Measurements from ENCODE around the gene STXBP1.

The STXBP1 gene

DNA sequence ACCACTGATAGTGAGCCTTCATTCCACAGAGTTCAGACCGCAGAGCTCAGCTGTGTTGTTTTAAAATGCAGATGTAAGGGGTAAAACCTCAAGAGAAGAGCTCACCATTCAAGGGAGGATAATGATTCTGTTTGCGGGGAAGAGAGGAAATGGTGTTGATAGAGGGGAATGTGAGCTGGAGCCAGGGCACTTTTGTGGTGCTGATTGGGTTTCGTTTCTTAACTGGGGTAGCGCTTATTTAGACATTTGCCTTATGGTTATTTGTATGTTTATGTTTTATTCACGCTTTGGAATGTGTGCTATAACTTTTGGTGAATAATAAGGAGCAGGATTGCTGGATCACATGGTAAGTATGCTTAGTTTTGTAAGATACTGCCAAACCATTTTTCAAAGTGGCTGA is 42.5 kb downstream of the STXBP1 start:
- DNase-seq (ENCODE audit: low read depth in 2 of 2), result no peak

DNA sequence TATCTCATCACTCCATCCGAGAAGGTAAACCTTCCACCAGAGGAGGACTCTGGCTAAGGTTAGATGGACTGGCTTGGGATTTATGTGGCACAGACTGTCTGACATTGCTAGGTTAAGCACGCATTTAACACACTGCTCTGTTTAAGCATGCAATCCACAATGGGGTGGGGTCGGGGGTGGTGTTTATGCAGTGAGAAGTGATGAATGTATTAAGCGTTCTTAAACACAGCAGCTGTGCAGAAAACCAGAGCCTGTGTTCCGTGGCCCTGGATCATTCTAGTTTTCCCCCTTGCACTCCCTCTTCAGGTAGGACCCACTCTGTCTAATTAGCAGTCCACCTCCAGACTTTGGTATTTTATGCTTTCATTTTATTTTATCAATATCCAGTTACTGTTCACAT is 46.4 kb downstream of the STXBP1 start:
- DNase-seq (ENCODE audit: low read depth in 2 of 2), result no peak

DNA sequence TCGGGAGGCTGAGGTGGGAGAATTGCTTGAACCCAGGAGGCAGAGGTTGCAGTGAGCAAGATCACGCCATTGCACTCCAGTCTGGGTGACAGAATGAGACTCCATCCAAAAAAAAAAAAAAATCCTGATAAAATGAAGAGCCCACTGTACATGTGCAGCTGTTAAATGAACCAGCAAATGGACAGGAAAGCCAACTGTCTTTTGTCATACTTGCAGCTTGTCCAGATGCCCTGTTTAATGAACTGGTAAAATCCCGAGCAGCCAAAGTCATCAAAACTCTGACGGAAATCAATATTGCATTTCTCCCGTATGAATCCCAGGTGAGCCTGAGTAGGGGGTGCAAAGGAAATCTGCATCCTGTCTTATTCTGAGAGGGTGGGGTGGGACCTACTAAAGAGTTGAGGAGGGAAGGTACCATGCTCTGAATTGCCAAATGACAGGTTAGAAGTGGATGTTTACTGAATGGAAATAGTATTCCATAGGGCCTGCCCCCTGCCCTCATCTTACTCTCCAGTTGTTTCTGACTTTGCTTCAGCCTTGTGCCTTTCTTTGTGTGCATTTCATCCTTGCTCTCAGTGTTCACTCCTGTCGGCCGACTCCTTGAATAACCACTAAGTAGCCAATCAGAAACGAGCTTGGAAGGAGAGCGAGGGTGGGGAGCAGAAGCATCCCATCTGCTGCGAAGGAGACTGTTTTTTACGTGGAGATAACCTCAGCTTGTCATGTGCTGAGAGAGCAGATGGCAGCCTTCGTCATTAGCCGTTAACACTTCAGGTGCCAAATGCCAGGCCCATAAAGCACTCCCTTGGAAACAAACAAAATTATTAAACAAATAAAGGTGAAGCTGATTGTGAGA is 49.0 kb downstream of the STXBP1 start:
- no peak for DNase-seq (ENCODE audit: low read depth in 2 of 2)

DNA sequence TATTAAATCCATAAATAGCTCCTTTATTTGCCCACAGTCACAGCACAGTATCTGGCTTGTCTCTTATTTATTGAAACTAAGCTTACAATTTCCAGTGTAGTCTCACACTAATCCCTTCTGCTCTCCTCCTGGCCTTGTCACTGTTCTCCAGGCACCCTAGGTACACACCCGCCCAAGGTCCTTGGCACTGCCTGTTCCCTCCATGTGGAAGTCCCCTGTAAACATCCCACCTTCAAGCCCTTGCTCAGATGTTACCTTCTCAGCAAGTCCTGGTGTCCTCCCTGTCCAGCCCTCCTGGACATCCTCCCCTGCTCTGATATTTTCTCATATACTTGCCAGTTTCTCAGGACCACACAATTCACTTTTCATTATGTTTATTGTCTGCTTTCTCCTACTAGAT is 50.5 kb downstream of the STXBP1 start:
- no peak for DNase-seq (ENCODE audit: low read depth in 2 of 2)

DNA sequence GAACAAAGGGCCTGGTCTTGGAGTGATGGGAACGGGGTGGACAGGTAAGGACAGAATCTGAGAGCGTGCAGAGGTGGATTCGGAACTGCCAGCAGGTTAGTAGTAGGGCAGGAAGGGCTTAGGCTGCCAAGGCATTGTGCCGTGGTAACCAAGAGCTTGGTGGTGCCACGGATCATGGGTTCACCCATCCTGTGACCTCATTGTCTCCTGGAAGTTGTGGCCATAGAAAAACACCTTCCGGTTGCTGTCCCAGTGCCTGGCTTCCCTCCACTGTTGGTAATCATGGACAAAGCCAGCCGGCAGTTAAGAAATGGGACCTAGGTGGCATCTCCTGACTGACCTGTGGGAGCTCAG is 52.2 kb downstream of the STXBP1 start:
- no peak for DNase-seq (ENCODE audit: low read depth in 2 of 2)

DNA sequence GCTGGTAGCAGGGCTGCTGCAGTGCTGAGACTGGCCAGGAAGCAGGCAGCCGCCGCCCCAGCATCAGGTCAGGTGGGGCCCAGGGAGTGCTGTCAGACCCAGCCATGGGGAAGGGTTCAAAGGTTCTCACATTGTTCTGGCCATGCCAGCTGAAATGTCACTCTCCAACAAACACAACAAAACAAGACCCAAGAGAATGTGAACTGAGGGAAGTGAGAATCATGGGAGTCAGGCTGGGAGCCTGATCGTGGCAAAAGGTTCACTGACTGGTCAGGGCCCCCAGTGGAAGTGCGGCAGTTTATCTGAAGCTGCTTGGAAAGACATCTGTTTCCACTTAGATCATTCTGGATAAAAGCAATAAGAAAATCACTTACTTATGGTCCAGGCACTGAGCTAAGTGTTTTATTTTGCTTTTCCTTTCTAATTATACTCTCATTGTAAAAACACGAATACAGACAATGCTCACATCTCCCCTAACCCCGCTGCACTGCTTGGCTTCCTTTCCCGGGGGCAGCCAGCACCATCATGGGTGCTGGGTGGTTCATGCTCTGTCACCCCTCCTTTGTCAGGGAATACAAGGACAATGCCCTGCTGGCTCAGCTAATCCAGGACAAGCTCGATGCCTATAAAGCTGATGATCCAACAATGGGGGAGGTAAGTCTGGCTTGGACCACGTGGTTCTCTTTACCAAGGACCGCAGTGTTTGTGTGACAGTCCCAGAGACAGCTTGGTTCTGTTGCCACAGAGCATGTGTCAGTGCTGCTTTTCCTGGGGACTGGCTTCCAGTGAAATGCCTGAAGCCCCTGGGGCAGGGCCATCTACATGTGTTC is 52.8 kb downstream of the STXBP1 start:
- no peak for DNase-seq (ENCODE audit: low read depth in 2 of 2)

DNA sequence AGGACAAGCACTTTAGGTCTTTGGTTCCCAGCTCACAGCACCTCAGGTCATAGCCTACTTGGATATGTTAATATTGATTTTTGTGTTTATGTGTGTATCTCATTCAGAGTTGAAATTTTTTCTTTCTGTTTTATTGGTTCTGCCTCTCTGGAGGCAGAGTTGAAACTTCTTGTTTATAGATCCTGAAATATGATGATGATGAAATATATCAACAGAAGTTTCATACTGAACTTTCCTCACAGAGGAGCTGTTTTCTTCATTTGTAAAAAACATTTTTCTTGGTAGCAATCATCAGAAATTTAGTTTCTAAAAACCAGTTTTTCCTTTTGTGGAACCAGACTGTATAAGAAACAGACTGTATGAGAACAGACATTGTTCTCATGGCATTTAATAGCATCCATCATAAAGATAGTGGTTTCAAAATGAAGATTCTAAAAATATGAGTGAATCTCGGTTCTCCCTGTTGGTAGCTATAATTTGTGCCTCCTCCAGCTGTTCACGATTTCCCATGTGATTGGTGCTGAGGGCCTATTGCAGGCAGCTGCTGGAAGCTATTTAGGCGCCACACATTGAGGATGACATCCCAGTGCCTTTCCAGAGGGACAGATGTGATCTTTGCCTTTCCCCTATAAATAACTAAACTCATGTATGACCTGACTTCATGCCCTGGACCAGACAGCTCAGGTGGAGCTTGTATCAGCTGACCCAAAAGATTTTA is 55.2 kb downstream of the STXBP1 start:
- no peak for DNase-seq (ENCODE audit: low read depth in 2 of 2)

DNA sequence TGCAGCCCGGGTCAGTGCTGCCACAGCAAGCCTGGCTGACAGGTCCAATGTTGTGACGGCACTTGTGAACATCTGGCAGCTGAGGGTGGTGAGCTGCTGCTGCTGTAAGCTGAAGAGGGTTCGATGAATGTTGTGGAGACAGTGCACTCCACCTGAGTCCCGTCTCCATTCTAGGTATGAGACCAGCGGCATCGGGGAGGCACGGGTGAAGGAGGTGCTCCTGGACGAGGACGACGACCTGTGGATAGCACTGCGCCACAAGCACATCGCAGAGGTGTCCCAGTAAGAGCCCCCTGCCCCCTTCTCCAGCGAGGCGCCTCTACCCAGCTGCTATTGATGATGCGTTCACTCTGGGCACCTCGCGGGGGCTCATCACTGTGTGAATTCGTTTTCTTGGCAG is 55.8 kb downstream of the STXBP1 start:
- no peak for DNase-seq (ENCODE audit: low read depth in 2 of 2)

DNA sequence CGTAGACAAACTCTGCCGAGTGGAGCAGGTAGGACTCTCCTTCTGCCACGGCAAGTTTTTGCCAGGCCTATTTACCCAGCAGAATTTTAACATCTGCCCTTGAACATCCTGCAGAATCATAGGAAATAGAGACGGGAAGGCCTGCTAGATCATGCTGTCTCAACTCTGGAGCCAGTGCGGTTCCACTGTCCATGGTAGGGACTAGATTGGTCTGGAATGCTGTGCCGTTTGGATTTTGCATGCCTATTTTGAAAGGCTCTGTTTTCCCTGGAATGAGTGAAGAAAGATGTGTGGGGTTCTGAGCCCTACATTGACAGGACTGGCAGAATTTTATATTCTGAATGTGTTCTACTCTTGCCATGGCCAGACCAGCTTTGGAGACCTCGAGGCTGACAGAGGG is 61.2 kb downstream of the STXBP1 start:
- no peak for DNase-seq (ENCODE audit: low read depth in 2 of 2)

DNA sequence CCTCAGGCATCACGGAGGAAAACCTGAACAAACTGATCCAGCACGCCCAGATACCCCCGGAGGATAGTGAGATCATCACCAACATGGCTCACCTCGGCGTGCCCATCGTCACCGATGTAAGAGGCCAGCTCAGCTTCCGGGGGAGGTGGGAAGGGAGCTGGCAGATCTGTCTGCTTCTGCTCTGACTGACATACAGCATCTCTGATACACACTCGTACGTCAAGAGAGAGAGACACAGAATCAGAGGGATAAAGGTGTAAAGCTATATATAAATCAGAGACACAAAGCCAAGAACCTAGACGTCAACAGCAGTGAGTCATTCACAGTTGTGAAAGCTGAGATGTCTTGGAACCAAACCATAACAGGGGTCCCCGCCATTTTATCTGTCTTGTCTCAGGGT is 64.6 kb downstream of the STXBP1 start:
- no peak for DNase-seq (ENCODE audit: low read depth in 2 of 2)

DNA sequence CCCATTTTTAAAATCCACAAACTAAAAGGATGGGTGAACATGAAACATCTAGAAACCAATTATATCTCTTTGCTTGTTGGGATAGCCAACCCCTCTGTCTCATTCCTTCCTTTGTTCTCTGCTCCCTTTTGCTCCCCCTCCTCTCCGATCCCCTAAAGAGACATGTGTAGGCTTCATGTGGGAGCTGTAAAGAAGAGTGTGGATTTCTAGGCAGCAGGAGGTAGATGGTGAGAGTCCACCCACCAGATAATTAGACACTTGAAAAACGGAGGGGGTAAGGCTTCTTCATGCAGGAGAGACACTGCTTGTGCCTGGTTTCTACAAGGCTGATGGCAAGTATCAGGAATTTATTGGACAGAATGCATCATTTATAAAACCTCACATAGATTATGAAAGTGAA is 67.4 kb downstream of the STXBP1 start:
- DNase-seq (ENCODE audit: low read depth in 2 of 2), result no peak

DNA sequence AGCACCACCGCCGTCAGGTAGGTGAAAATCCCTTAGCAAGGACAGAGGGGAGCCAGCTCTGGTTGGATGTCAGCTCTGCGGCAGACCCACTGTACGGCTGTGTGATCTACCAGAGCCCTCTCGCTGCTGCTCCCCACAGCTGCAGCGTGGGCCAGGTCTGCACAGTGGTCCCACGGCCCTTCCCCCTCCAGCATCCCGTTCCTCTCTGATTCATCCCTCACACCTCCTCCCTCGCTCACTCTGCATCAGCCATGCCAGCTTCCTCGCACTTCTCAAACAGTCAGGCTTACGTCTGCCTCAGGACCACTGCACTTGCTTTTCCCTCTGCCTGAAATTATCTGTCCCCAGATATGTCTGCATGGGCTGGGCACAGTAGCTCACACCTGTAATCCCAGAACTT is 68.1 kb downstream of the STXBP1 start:
- no peak for DNase-seq (ENCODE audit: low read depth in 2 of 2)

DNA sequence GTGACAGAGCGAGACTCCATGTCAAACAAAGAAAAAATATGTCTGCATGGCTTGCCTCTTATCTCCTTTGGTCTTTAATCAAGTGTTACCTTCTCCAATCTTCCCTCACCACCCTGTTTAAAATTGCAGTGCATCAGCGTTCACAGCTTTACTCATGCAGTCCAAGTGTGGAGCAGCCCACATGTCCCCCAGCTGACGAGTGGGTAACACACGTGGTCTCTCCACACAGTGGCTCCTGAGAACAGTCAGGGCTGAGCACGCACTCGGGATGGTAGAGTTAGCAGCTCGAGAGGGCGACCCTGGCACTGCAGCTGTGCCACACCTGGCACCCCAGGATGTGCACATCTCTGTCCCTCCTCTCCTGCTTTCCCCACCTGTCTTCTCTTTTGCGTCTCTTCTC is 68.8 kb downstream of the STXBP1 start:
- no peak for DNase-seq (ENCODE audit: low read depth in 2 of 2)

DNA sequence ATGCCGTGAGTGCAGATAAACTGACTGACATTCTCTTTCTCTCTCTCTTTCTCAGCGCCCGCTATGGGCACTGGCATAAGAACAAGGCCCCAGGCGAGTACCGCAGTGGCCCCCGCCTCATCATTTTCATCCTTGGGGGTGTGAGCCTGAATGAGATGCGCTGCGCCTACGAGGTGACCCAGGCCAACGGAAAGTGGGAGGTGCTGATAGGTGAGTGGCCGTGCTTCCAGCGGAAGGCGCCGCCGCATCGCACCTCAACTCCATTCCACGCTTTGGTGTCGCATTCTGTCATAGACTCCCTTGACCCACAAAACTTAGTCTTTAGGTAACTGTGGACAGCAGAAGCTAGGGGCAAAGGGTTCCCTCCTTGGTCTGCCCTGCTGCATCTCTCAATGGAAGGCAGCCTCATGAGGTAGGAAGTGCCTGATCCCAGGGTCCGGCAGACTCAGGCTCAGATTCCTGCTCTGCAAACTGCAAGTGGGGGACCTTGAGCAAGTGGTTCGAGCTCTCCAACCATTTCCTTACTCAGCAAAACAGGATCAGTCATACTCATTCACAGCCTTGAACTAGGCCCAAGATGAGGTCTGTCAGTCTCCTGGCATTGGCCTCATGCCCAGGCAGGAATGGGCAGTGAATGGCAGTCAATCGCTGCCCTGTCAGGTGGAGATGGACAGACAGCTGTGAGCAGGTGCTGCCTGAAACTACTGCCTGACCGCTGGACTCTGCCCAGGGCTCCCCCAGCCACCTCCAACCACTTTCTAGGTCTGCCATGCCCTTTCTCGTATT is 70.5 kb downstream of the STXBP1 start:
- no peak for DNase-seq (ENCODE audit: low read depth in 2 of 2)

DNA sequence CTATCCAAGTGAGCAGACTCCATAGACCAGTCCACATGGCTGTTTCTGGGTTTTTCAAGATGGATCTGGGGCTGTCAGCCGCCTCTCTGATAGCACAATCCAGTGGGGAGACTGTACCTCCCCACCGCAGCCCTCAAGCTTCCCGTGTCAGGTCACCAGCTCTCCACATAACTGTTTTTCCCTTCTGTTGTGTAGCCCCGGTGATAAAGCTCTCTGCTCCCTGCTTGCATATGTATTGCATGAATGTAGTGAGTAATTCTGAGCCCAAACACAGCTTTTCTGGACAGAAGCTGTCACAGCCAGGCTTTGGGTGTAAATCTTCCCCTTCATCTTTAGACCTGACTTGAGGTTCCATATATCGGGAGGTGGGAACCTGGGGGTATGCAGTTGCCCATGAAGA is 71.6 kb downstream of the STXBP1 start:
- DNase-seq (ENCODE audit: low read depth in 2 of 2), result no peak

DNA sequence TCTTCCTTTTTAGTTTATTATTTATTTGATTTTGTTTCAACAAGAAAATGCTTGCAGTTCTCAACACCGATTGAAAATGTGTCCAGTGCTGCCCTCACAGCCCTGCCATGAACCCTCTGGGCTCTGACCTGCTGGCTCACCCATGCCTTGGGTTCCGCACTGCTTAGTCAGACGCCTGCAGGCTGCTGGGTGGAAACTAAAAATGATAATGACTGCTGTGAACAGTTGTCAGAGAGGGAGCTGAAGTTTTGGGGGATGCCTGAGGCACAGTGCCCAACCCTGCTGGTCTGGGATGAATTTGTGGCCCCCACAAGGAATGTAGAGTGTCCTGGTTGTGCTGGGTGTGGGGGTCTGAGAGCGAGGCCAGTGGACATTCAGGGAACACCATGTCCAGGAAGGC is 72.5 kb downstream of the STXBP1 start:
- DNase-seq (ENCODE audit: low read depth in 2 of 2), result no peak

DNA sequence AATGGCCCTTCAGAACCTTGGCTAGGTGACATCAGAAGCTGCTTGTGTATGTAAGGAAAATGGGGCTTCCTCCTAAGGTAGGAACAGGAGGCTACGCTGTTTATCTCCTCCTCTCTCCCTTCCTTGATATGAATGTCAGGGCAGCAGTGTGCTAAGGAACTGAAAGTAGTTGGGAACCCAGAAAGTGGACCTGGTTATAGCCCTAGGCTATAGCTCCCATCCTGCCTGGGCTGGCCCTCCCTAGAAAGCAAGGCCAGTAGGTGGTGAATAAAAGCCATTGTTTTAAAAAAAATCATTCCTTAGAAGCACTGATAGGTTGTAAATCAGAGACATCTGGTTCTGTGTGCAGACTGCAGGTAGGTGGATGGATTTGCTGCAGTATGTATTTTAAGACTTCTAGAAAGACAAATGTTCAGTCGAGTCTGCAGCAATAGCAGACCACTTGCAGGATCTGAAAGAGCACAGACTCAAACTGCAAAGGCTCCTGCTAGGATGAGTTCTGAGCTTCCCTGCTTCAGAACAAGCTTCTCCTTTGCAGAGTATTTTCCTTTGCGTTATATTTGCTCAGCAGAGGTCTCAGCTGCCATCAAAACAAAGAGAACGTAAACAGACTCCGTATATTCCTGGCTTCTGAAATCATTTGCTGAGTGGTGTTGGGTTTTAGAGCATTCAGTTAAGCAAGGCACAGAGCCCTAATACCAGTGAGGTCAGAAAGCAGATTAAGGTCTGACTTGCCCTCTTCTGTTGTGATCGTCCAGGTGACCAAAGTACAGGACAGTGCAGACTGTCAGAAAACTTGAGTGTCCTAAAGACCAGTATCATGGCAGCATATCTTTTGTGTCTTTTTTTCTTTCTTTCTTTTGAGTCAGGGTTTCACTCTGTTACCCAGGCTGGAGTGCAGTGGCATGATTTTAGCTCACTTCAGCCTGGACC is 74.7 kb downstream of the STXBP1 start:
- DNase-seq (ENCODE audit: low read depth in 2 of 2), result no peak

DNA sequence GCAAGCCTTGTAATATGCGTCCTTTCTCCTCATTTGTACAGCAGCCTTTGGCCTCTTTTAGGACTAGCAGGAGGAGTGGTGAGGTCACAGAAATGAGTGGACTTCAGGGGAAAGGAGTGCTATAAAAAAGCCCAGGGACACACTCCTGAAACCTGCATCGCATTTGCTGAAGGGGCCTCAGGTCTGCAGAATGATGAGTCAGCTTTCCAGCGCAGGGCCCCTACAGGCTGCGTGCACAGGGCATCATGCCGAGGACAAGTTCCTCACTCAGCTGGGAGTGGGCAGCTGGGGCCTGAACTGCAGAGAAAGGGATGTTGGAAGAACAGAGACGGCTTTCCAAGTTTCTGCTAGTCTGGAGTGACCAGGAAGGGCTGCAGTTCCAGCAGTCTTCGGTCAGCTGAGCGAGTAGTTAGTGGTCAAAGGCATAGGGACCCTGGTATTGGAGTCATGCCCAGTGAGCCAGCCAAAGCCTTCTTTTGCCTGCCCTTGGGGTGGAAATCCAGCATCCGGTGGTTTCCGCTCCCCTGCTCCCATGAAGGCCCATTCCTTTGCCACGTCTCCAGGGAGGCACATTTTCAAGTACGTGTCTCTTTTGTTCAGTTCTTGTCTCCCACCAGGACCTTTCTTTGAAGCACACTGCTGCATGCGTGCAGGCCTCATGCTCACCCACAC is 77.4 kb downstream of the STXBP1 start:
- no peak for DNase-seq (ENCODE audit: low read depth in 2 of 2)

DNA sequence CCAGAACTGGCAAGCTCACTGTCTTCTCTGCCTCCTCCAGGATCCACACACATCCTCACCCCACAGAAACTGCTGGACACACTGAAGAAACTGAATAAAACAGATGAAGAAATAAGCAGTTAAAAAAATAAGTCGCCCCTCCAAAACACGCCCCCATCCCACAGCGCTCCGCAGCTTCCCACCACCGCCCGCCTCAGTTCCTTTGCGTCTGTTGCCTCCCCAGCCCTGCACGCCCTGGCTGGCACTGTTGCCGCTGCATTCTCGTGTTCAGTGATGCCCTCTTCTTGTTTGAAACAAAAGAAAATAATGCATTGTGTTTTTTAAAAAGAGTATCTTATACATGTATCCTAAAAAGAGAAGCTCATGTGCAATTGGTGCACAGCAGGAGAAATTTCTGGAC is 78.7 kb downstream of the STXBP1 start:
- DNase-seq (ENCODE audit: low read depth in 2 of 2), result no peak

DNA sequence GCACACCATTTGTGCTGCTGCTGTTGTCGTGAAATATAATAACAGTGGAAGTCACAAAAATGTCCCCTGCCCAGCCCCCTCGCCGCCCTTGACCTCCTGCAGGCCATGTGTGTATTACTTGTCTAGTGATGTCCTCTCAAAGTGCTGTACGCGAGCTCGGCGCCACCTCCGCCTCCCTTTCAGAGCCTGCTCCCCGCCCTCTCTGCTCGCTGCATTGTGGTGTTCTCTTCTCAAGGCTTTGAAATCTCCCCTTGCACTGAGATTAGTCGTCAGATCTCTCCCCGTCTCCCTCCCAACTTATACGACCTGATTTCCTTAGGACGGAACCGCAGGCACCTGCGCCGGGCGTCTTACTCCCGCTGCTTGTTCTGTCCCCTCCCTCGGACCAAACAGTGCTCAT is 80.0 kb downstream of the STXBP1 start:
- DNase-seq (ENCODE audit: low read depth in 2 of 2), result no peak
